ENCODE data around the gene GCNT2. TPM values are rescaled to one million over a fixed set of nuclear protein-coding genes. Genes with fewer than 3 reads are reported as not detected.

GCNT2 gene
- total and polyA plus RNA-seq, 10 donors: 1.8 to 27.2 (median 11.3) TPM

DNA sequence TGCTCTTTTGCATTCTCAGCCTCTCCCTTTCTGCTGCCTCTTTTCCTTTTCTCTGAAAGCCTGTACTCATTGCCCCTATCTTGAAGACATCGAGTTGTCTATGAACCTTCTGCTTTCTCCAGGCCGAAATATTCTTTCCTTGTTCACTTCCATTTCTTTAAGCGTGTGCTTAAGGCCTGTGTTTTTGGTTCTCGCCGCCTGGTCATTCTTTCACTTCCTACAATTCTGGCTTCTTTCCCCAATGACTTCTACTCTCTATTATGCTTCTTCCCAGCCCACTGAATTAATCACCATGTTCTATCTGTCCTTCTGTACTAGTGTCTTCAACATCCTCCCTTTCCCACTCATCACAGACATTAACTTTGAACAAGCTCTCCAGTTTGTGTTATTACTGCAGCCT, 103.7 kb downstream of the GCNT2 start:
- intact Hi-C loops (cut with DNase I; ENCODE audit: low total_unique reads): no loop called here

DNA sequence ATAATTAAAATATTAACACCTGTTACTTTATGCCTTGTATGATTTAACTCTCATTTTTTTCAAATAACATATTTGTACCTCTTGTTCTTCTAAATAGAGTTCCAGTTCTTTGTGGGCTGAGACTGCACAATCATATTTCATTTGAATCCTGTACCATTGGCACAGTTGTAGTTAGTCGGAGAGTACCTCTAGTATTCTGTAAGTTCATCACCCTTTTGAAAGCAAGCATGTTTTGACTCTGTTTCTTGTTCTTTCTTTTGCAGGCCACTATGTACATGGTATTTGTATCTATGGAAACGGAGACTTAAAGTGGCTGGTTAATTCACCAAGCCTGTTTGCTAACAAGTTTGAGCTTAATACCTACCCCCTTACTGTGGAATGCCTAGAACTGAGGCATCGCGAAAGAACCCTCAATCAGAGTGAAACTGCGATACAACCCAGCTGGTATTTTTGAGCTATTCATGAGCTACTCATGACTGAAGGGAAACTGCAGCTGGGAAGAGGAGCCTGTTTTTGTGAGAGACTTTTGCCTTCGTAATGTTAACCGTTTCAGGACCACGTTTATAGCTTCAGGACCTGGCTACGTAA, 105.1 kb downstream of the GCNT2 start:
- WGBS, 5 donors: 78 to 87% (median 84%) methylated on average over 9 of the region's 9 CpGs
- Histone ChIP-seq H3K27ac (no peak overlapping the region), H3K4me1 (no peaks in the 10 kb centered on the region), H3K4me3 (no peak overlapping the region), H3K36me3 (peaks cover 0 to 63% (median 9%) of the 10 kb centered on the region in 6 donors), H3K27me3 (replicated peaks in 1 of 7) (no peaks in the 10 kb centered on the region), H3K9me3 (peaks cover 0 to 7% (median 0%) of the 10 kb centered on the region in 8 donors)
- TF ChIP-seq CTCF (IDR thresholded peaks at IDR 0.05 in 8 of 11, conservative IDR thresholded peaks at IDR 0.05 in 3 of 11): no peak
- TF ChIP-seq POLR2A (IDR thresholded peaks at IDR 0.05): no peak
- no peak for TF ChIP-seq POLR2AphosphoS5 (IDR thresholded peaks at IDR 0.05)
- intact Hi-C loops (cut with DNase I; ENCODE audit: low total_unique reads): no loop called here
- no peak for DNase-seq

More for the DNA sequence above, 103.7 kb downstream of the GCNT2 start:
- TF ChIP-seq POLR2A (IDR thresholded peaks at IDR 0.05) (no peak), CTCF (IDR thresholded peaks at IDR 0.05 in 8 of 11, conservative IDR thresholded peaks at IDR 0.05 in 3 of 11) (no peak), POLR2AphosphoS5 (IDR thresholded peaks at IDR 0.05) (no peak)
- H3K4me3 ChIP-seq: no peak overlapping the region
- H3K27ac ChIP-seq: no peak overlapping the region
- H3K4me1 ChIP-seq: no peaks in the 10 kb centered on the region
- H3K36me3 ChIP-seq: peaks cover 0 to 72% (median 9%) of the 10 kb centered on the region in 6 donors
- no peaks in the 10 kb centered on the region for H3K27me3 ChIP-seq (replicated peaks in 1 of 7)
- no peak for DNase-seq
- 81 to 90% (median 88%) methylated on average over 5 of the region's 5 CpGs for WGBS, 5 donors
- peaks cover 0 to 7% (median 0%) of the 10 kb centered on the region in 8 donors for H3K9me3 ChIP-seq

GRCh38 chr6:10627800-10628199, 106.6 kb downstream of the GCNT2 start:
- 93 to 98% (median 96%) methylated on average over 1 of the region's 1 CpG for WGBS, 5 donors
- Histone ChIP-seq H3K27ac (no peak overlapping the region), H3K4me1 (no peaks in the 10 kb centered on the region), H3K9me3 (no peaks in the 10 kb centered on the region), H3K27me3 (replicated peaks in 1 of 7) (no peaks in the 10 kb centered on the region), H3K4me3 (no peak overlapping the region), H3K36me3 (peaks cover 0 to 48% (median 0%) of the 10 kb centered on the region in 6 donors)
- DNase-seq: no peak
- intact Hi-C loops (cut with DNase I; ENCODE audit: low total_unique reads): no loop called here
- TF ChIP-seq POLR2AphosphoS5 (IDR thresholded peaks at IDR 0.05) (no peak), POLR2A (IDR thresholded peaks at IDR 0.05) (no peak), CTCF (IDR thresholded peaks at IDR 0.05 in 8 of 11, conservative IDR thresholded peaks at IDR 0.05 in 3 of 11) (no peak)

GRCh38 chr6:10630178-10630577, 109.0 kb downstream of the GCNT2 start:
- Histone ChIP-seq H3K9me3 (no peaks in the 10 kb centered on the region), H3K36me3 (peaks cover 0 to 29% (median 0%) of the 10 kb centered on the region in 6 donors), H3K4me3 (no peak overlapping the region), H3K27me3 (replicated peaks in 1 of 7) (no peaks in the 10 kb centered on the region), H3K27ac (no peak overlapping the region), H3K4me1 (peaks cover 0 to 8% (median 0%) of the 10 kb centered on the region in 6 donors)
- intact Hi-C loops (cut with DNase I; ENCODE audit: low total_unique reads): no loop called here
- TF ChIP-seq POLR2AphosphoS5 (IDR thresholded peaks at IDR 0.05) (no peak), POLR2A (IDR thresholded peaks at IDR 0.05) (no peak), CTCF (IDR thresholded peaks at IDR 0.05 in 8 of 11, conservative IDR thresholded peaks at IDR 0.05 in 3 of 11) (no peak)
- DNase-seq: no peak
- 95 to 100% (median 100%) methylated on average over 1 of the region's 1 CpG for WGBS, 5 donors

Data from spleen (tissue), 11 donors.